MG63 (cell line): ENCODE measurements around the gene DAPK1. TPM values are rescaled to one million over a fixed set of nuclear protein-coding genes. Genes with fewer than 3 reads are reported as not detected.

Experiments used
- DNase-seq: peaks from one replicate; pipeline ENCODE4 v3.0.0-alpha.2; 2020
- H3K27me3 ChIP-seq: fragments of 250-450 bp; sonication (Bioruptor Pico); 2 replicates; pipeline ENCODE4 v1.5.1; 2020; ENCODE audit warnings: mild to moderate bottlenecking, moderate library complexity
- H3K36me3 ChIP-seq: fragments of 250-450 bp; sonication (Bioruptor Pico); 2 replicates; pipeline ENCODE4 v1.5.1; 2020; ENCODE audit warnings: mild to moderate bottlenecking, moderate library complexity
- H3K4me3 ChIP-seq: fragments of 250-450 bp; sonication (Bioruptor Pico); 2 replicates; pipeline ENCODE4 v1.5.1; 2020; ENCODE audit warnings: mild to moderate bottlenecking, moderate library complexity
- H3K9me3 ChIP-seq: fragments of 250-450 bp; sonication (Bioruptor Pico); 2 replicates; pipeline ENCODE4 v1.5.1; 2020; ENCODE audit warnings: mild to moderate bottlenecking, moderate library complexity
- total RNA-seq: library from RNA; depleted of rRNA; stranded (reverse); fragments of >200 nt; shearing (Covaris generic); gene quantifications from 2 replicates; pipeline ENCODE4 v1.2.3, GENCODE V29; 2014; ENCODE audit warnings: low replicate concordance

DAPK1 gene
- total RNA-seq, 1 experiment from 2014 or later, result 36.4 TPM

DNA sequence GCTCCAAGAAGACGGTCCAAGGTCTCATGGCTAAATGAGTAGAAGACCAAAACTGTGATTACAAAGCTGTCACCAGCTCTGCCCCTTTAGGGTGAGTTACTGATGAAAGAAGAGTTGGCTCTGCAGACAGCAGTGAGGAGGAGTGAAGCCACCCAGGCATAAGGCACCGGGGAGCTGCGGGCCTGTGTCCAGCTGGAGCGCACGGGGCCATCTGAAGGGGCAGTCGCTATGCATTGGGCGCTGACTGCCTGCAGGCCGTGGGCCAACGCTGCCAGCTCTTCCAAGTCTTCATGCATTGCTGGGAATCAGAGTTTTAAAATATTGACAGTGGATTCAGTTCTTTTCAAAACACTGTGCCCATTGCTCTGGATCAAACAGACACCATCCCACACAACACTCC lies 70.3 kb downstream of the DAPK1 start:
- Histone ChIP-seq H3K27me3 (no peaks in the 10 kb centered on the region), H3K36me3 (peaks cover 36% of the 10 kb centered on the region), H3K9me3 (no peaks in the 10 kb centered on the region), H3K4me3 (no peak overlapping the region)
- no peak for DNase-seq

- H3K4me3 ChIP-seq, result no peak overlapping the region
- H3K36me3 ChIP-seq, result peaks cover 38% of the 10 kb centered on the region
- H3K27me3 ChIP-seq, result no peaks in the 10 kb centered on the region
- no peak for DNase-seq
- no peaks in the 10 kb centered on the region for H3K9me3 ChIP-seq
Observed at GRCh38 chr9:87568401-87568800, 70.7 kb downstream of the DAPK1 start.

- Histone ChIP-seq H3K27me3 (no peaks in the 10 kb centered on the region), H3K9me3 (no peaks in the 10 kb centered on the region), H3K4me3 (no peak overlapping the region), H3K36me3 (peaks cover 41% of the 10 kb centered on the region)
- DNase-seq, result no peak
Observed at GRCh38 chr9:87569008-87569509, 71.4 kb downstream of the DAPK1 start.

DNA sequence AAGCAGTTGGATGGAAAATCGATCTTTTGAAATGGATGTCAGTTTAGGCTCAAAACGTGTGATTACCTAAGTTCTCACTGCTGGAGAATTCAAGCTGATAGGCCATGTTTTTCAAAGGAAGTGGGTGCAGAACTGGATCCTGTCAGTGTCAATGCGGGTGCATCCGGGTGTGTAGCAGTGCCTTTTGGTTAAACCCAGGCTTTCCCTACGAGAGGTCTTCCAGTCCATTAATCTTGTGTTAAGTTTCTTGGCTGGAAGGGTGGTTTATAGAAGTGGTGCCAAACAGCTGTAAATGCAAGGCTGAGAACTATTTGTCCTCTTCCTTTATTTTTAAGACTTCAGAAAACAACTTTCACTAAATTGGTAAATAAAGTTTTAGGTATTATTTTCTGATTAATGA lies 71.9 kb downstream of the DAPK1 start:
- Histone ChIP-seq H3K9me3 (no peaks in the 10 kb centered on the region), H3K4me3 (no peak overlapping the region), H3K36me3 (peaks cover 45% of the 10 kb centered on the region), H3K27me3 (no peaks in the 10 kb centered on the region)
- DNase-seq, result peak; percentile 61

- peaks cover 41% of the 10 kb centered on the region for H3K36me3 ChIP-seq
- H3K9me3 ChIP-seq, result no peaks in the 10 kb centered on the region
Observed at GRCh38 chr9:87570000-87570908, 72.6 kb downstream of the DAPK1 start.

GRCh38 chr9:87572719-87573118 lies 75.1 kb downstream of the DAPK1 start:
- H3K4me3 ChIP-seq, result no peak overlapping the region
- no peaks in the 10 kb centered on the region for H3K27me3 ChIP-seq
- H3K9me3 ChIP-seq, result no peaks in the 10 kb centered on the region
- H3K36me3 ChIP-seq, result peaks cover 42% of the 10 kb centered on the region
- DNase-seq, result no peak

More at GRCh38 chr9:87570000-87570908, 72.6 kb downstream of the DAPK1 start:
- Histone ChIP-seq H3K27me3 (no peaks in the 10 kb centered on the region), H3K4me3 (no peak overlapping the region)
- no peak for DNase-seq

GRCh38 chr9:87573841-87574342 lies 76.2 kb downstream of the DAPK1 start:
- no peak for DNase-seq
- Histone ChIP-seq H3K27me3 (no peaks in the 10 kb centered on the region), H3K9me3 (no peaks in the 10 kb centered on the region), H3K36me3 (peaks cover 41% of the 10 kb centered on the region), H3K4me3 (no peak overlapping the region)

- Histone ChIP-seq H3K27me3 (no peaks in the 10 kb centered on the region), H3K9me3 (no peaks in the 10 kb centered on the region), H3K4me3 (no peak overlapping the region), H3K36me3 (peaks cover 32% of the 10 kb centered on the region)
- DNase-seq, result no peak
Observed at GRCh38 chr9:87577746-87578145, 80.1 kb downstream of the DAPK1 start.

DNA sequence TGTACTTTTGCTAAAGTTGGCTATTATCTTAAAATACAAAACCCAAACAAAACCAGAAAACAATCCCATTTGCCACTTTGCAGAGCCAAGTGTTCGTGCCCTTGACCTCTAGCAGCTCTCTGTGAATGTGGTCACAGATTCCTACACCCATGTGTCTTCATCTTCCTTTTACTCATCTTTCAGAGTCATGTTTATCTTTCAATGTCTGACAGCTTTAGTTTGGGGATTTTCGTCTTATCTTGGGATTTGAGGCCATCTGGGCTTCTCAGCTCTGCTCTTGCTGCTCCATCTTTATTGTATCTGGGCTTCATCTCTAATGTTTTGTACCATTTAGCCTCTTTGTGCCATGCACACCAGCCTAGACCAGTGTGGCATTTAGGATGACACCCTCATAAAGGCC lies 81.0 kb downstream of the DAPK1 start:
- Histone ChIP-seq H3K4me3 (no peak overlapping the region), H3K9me3 (no peaks in the 10 kb centered on the region), H3K36me3 (peaks cover 26% of the 10 kb centered on the region), H3K27me3 (no peaks in the 10 kb centered on the region)
- no peak for DNase-seq

GRCh38 chr9:87579781-87580541 lies 82.3 kb downstream of the DAPK1 start:
- Histone ChIP-seq H3K9me3 (no peaks in the 10 kb centered on the region), H3K27me3 (no peaks in the 10 kb centered on the region), H3K36me3 (peaks cover 23% of the 10 kb centered on the region), H3K4me3 (no peak overlapping the region)
- DNase-seq, result no peak

DNA sequence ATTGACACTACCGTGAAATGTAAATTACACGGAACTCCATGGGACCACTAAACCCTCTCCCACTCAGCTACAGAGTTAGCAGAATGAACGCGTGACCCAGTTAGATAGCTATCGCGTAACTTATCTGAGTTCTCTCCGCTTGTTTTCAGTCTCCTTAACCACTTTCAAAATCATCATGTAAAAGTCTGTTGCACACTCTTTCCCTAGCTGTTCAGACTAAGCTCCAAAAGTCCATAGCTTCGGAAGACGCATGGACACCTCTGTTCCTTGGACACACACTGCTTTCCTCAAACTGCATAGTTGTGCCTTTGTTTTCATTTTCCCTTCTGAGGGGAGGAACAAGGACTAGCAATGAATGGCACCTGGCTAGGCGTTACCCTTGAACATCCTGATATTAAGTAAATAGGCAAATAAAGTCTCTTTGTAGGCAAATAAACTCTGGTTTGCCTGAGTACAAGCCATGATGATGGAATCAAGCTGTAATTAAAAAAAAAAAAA lies 83.3 kb downstream of the DAPK1 start:
- H3K36me3 ChIP-seq, result peaks cover 30% of the 10 kb centered on the region
- no peaks in the 10 kb centered on the region for H3K27me3 ChIP-seq
- DNase-seq, result no peak
- no peaks in the 10 kb centered on the region for H3K9me3 ChIP-seq
- H3K4me3 ChIP-seq, result no peak overlapping the region

DNA sequence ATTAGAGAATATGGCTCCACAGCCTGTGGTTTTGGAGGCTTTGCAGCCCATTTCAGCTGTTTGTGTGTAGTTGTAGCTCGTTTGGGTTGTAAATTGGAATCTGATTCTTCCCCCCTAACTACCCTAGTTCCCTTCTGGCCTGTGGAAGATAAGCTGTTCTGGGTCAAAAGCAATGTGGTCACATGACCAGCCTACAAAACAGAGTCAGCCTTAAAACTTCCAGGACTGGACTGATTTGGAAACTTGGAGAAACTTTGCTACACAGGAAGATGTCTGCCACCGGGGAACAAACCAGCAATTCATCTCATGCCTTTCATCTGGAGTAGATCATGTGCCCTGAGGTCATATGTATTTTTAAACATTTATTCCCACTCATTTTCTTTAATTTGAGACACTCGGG lies 83.8 kb downstream of the DAPK1 start:
- DNase-seq, result no peak
- peaks cover 35% of the 10 kb centered on the region for H3K36me3 ChIP-seq
- no peaks in the 10 kb centered on the region for H3K9me3 ChIP-seq
- no peak overlapping the region for H3K4me3 ChIP-seq
- H3K27me3 ChIP-seq, result no peaks in the 10 kb centered on the region

DNA sequence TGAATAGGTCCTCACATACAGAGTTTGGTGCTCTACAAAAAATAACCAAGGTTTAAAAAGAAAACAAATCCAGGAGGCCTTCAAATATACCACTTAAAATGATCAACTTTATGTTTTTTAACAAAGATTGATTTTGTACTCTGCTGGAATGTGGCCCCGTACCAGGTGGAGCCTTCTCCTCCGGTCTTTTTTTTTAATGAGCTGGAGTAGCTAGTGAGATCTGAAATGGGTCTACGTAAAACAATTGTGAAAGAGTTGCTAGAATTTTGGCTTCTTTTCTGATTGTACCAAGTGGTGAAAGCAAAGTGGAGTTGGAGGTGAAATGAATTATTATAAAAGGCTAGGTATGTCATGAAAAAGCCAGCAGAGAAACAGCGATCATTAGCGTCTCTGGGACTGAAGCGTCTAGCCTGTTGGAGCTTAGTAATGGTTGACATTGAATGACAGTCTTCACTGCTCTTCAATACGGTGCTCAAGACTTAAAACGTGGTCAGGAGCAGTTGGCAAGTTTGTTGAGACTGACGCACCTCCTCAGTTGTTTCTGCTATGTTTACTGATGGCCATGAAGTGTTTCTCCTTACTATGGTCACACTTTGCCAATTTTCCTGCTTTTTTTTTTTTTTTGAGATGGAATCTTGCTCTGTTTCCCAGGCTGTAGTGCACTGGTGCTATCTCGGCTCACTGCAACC lies 84.4 kb downstream of the DAPK1 start:
- no peak for DNase-seq
- H3K27me3 ChIP-seq, result no peaks in the 10 kb centered on the region
- no peak overlapping the region for H3K4me3 ChIP-seq
- H3K9me3 ChIP-seq, result no peaks in the 10 kb centered on the region
- H3K36me3 ChIP-seq, result peaks cover 41% of the 10 kb centered on the region

- Histone ChIP-seq H3K9me3 (no peaks in the 10 kb centered on the region), H3K36me3 (peaks cover 43% of the 10 kb centered on the region), H3K4me3 (no peak overlapping the region), H3K27me3 (no peaks in the 10 kb centered on the region)
- DNase-seq, result no peak
Observed at GRCh38 chr9:87584326-87584725, 86.7 kb downstream of the DAPK1 start.

GRCh38 chr9:87585123-87585855 lies 87.6 kb downstream of the DAPK1 start:
- no peaks in the 10 kb centered on the region for H3K9me3 ChIP-seq
- H3K27me3 ChIP-seq, result no peaks in the 10 kb centered on the region
- no peak for DNase-seq
- H3K36me3 ChIP-seq, result peaks cover 43% of the 10 kb centered on the region
- no peak overlapping the region for H3K4me3 ChIP-seq

GRCh38 chr9:87586731-87587355 lies 89.2 kb downstream of the DAPK1 start:
- Histone ChIP-seq H3K36me3 (peaks cover 40% of the 10 kb centered on the region), H3K4me3 (no peak overlapping the region), H3K27me3 (no peaks in the 10 kb centered on the region), H3K9me3 (no peaks in the 10 kb centered on the region)
- no peak for DNase-seq
